Daoy (cell line): ENCODE measurements around the gene C11orf42. TPM values are rescaled to one million over a fixed set of nuclear protein-coding genes. Genes with fewer than 3 reads are reported as not detected.
"Not testable (repeated sequence)": the region's sequence is repeated elsewhere in the genome, so short reads cannot be mapped to it uniquely, and the experiment has no call there.

ENCODE experiments used
- DNase-seq: peaks from one replicate; pipeline ENCODE4 v3.0.0-alpha.2; 2015; ENCODE audit warnings: low read depth
- total RNA-seq: library from RNA; depleted of rRNA; stranded (reverse); fragments of >200 nt; shearing (Covaris generic); gene quantifications from 2 replicates; pipeline ENCODE4 v1.2.3, GENCODE V29; 2014

The C11orf42 gene
- total RNA-seq, 1 experiment from 2014 or later = not detected

DNA sequence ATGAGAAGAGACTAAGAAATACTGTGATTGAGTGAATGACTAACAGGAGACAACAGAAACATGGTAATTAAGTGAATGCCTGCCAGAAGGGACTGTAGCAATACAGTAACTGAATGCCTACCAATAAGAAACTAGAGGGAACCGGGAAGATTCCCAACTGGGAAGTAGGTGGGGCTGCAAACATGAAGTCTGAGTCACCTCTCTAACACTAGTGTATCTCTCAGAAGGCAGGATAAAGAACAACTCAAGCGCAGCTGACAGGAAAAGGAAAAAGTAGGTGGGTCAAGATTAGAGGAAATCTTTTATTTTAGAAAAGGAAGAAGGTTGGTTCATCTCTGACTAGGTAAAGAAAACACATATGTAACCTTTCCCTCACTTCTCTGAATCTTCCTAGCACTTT is 14.0 kb downstream of the C11orf42 start:
- DNase-seq = peak; percentile 68

DNA sequence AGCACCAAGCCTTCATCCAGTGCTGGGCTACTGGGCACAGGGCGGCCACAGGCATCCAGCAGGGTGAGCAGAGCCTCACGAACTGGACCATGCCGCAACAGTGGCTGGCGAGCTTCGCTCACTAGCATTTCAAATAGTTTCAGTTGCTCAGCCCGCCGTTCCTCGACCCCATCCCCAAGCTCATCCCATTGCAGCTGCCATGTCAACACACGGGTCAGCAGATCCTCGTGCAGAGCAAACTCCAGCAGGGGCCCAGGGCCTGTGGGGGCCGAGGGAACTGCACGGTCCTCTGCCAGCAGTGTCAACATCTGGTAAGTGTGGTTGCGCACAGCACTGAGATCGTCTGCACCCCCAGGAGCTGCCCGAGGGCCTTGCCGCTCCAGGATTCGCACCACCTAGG is 18.5 kb downstream of the C11orf42 start:
- no peak for DNase-seq

DNA sequence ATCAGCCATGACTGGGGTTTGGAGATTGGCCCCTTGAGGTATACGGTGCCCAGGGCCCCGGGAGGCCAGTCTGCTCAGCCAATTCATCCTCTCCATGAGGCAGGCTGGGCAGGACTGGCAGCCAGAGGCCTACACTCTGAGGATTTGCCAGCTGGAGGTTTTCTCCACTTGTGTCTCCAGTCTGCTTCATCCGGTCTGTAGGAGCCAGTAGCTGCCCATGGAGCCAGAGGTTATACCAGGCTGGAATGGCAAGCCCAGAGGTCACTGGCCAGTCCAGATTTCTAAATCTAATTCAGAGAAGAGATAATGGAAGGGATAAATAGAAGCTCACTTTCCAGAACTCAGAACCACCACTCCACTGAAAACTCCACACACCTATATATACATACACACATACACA is 19.1 kb downstream of the C11orf42 start:
- no peak for DNase-seq

DNA sequence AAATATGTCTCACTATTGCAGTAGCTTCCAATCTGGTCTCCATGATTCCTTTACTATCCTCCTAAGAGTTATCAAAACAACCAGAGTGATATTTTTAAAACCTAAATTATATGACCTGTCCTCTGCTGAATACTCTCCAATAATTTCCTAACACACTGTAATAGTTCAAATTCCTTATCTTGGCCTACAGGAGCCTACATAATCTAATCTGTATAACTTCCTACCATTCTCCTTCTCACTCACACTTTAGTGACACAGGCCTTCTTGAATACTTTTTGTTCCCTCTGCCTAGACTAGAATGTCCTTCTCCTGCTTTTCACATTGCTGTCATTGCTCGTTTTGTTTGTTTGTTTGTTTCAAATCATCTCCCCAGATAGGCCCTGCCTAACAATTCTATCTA is 19.7 kb downstream of the C11orf42 start:
- DNase-seq = no peak

DNA sequence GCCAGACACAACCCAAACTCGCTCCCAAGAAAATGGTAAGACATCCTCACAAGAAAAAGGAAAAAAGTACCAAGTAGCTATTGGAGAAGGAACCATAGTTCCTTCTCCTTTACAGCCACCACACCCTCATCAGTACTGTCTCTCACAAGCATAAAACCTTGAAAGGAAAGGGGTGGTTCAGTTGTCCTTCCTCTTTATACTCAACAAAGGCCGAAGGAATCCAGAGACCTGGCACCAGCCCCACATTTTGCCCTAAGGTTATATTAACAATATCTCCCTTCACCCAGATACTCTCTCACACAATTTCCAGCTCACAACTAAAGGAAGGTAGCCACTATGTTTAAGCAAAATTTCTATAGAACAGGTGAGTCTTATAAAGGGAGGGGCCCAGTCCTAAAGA is 20.5 kb downstream of the C11orf42 start:
- no peak for DNase-seq

DNA sequence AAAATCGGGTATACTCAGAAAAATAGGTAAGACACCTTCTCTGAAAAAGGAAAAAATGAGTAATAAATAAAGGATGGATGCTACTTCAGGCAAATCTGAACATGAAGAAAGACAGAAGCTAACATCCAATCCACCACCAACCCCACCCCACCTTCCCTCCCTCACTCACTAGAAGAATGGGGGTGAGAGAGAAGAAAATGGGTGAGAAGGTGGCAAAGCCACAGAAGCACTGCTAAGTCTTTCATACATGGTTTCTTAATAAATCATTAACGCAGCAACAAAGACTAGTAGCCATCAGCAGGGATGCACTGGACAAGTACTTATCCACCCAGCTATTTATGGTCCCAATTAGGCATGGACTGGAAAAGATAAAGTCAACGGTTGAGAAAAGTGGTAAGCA is 23.2 kb downstream of the C11orf42 start:
- DNase-seq = no peak

DNA sequence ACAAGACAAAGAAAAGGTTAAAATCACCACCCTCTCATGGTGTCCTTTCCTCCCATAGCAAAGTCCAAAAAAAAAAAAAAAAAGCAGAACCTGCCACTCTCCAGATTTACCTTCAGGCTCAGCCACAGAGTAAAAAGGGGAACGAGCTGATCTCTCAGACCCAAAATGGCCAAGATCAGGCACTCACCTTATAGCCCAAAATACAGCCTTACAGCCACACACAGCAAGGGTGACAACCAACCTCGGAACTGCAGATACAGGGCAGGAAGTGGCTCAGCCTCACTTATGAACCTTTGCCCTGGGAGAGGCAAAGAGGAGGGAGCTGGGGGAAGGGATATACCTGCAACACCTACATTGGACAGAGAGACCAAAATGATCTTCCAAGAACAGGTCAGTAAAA is 24.6 kb downstream of the C11orf42 start:
- no peak for DNase-seq

DNA sequence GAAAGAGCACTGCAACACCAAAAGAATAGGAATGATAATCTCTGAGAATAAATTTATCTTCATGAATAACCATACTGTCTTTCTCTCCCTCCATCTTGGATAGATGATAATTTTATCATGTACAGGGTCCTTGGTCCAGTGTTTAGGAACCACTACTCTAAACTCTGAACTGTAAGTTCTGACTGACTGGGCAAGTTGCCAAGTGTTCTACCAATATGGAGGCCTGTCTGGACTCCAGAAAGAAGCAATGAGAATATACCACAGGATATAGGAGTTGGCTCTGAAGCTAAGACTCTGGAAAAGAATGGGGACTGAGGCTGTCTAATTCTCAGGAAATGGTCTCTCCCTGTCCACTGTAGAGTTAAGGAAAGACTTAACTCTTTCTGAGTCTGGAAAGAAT is 27.5 kb downstream of the C11orf42 start:
- DNase-seq = no peak

DNA sequence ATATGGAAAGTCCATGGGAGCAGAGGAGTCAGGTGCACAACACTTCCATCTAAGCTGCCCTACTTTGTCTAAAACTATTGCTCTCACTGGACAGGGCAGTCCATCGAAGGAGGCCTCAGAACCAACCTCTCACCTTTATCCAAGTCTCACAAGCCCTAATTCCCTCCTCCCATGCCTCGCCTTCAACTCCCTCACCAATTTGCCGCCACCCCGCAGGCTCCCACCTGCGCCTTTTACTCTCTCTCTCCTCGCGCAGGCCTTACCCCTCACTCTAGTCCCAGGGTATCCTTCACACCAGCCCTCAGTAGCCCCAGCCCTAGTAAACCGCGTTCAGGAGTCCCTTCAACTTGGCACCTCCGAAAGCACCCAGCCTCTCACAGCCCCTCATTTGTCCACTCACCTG is 28.6 kb downstream of the C11orf42 start:
- no peak for DNase-seq

DNA sequence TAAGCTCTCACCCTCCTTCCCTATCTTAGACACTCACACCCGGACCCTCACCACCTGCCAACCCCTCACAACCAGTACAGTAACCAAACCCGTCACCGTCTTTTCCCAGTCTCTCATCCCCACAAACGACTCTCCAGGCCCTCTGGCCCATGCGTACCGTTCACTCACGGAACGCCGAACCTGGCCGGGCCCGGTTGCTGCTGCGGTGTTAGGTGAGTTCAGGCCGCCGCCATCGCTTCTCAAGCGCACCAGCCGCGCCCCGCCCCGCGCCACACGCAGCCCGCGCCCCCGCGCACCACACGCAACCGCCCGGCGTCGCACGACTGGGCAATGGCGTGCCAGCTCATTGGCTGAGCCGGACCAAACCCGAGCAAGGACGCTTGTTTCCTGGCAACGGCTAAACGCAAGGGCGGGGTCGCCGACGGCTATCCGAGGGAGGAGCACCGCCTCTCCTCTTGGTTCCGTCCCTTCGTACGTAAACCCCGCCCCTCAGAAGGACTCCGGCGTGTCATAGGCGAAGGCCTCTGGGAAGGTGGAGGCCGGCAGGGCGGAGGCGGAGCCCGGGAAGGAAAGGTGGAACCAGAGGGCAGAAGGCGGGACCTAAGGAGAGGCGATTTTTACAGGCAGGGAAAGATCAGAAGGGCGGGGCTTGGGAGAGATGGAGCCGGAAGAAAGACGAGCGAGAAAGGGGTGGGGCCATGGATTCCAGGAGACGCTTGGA is 29.2 kb downstream of the C11orf42 start, which contains the start of gene FHIP1B:
Gene FHIP1B, minus strand, starts transcription at position 250 of the 721 bp plus-strand sequence. CDS start 10,120 bp downstream, outside the sequence.
- DNase-seq = peak; percentile 99

DNA sequence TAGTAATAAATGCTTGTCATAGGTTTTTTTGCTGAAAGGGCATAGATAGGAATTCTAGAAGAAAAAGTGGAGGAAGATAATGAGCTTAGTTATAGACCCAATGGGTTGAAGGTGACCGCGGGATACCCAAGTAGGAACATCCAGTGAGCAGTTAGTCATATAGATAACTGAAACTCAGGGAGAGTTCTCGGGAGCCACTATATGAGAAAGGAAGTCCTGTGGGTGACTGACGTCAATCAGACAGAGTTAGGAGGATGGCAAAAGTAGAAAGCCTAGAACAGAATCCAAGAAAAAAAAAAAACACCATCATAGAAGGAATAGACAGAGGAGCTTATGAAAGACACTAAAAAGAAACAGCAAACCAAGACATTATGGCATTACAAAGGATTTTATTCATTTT is 31.9 kb downstream of the C11orf42 start:
- DNase-seq = no peak

DNA sequence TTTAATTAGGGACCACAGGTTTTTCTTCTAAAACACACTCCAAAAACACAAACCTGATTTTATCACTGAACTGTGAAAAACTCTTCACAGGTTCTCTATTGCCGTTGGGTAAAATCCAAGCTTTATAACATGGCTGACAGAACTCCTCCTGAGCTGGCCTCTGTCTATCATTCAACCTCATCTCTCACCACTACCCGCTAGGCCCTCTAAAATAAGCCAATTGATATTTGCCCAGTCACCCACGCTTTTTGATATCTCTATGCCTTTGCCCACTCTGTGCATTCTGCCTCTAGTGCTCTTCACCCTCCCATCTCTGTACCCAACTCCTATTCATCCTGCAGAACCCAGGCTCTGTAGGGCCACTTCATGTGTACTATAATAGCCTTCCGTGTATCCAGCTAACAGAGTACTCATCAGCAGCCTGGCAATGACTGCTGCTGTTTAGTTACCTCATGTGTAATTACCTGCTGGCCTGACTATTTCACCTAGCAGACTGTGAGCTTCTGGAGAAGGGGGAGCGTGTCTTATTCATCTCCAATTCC is 32.5 kb downstream of the C11orf42 start:
- no peak for DNase-seq

DNA sequence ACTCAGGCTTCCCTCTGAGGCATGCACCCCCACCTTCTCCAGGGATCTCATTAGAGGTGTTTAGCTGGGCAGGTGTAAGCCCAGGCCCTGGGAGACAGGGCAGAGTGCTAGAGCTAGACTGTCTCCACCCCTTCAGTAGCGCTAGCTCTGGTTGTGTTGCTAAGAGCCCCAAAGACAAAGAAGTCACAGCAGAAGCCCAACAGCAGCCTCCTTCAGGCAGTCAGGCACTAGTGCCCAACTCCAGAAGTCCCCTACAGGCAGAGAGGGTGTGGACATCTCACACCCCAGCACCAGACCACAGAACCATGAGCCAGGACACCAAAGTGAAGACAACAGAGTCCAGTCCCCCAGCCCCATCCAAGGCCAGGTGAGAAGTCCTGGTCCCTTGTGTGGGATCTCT is 33.5 kb downstream of the C11orf42 start, which contains the start of gene CNGA4:
Gene CNGA4, plus strand, starts transcription at position 188 of the 400 bp plus-strand sequence. Its CDS starts 118 bp downstream, at position 306.
- no peak for DNase-seq

DNA sequence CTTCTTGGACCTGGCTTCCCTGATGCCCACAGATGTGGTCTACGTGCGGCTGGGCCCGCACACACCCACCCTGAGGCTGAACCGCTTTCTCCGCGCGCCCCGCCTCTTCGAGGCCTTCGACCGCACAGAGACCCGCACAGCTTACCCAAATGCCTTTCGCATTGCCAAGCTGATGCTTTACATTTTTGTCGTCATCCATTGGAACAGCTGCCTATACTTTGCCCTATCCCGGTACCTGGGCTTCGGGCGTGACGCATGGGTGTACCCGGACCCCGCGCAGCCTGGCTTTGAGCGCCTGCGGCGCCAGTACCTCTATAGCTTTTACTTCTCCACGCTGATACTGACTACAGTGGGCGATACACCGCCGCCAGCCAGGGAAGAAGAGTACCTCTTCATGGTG is 34.8 kb downstream of the C11orf42 start:
- DNase-seq = no peak

DNA sequence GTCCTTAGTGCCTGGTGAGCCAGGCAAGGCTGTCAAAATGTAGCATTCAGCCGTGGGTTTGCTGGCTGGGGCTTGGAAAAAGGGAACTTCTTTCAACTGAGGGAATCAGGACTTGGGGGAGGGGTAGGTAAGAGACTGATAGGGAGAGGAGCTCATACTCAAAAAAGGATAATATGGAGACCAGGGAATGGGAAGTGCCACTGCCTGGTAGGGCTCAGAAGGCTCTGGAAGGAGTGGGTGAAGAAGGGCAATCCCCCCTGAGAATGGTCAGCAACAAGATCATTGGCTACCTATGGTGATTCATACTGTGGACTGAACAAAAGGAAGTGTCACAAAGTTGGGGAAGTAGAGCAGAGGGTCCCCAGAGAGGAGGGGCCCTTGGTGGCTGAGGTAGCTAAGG is 35.4 kb downstream of the C11orf42 start:
- DNase-seq = no peak

DNA sequence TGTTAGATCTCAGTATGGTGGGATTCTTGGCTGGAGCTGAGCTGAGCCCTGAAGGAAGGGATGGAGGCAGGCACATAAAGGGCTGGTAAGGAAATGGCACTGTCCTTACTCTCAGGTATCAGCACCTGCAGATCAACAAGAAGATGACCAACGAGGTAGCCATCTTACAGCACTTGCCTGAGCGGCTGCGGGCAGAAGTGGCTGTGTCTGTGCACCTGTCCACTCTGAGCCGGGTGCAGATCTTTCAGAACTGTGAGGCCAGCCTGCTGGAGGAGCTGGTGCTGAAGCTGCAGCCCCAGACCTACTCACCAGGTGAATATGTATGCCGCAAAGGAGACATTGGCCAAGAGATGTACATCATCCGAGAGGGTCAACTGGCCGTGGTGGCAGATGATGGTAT is 36.0 kb downstream of the C11orf42 start:
- DNase-seq = no peak

DNA sequence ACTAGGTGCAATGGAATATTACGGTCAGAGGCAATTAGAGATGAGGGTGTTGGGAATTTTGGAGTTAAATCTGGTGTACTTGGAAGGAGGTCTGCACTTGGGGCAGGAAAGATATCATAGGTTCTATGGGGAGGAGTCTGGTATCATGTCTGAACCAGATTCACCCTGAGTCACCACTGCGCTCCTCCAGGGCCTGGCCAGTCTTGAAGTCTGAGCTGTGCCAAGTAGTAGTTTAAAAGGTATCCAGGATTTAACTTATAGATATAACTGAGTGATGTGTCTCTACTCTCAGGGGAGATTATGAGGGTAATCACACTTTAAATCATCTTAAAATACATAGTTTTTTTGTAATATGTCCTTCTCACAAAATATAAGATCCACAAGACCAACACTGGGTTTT is 40.2 kb downstream of the C11orf42 start:
- no peak for DNase-seq

DNA sequence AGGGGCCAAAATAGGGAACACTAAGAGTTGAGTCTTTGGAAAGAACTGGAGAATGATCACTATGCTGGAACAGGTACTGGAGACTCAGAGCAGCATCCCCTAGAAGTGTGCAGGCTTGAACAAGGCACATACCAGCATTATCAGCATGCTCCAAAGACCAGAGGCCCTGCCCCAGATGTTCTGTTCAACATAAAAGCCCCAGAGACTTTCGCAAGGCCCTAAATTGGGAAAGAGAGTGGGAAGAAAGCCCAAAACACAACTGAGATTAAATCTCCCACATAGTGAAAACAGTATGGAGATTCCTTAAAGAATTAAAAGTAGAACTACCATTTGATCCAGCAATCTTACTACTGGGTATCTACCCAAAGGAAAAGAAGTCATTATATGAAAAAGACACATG is 42.9 kb downstream of the C11orf42 start:
- DNase-seq = no peak

DNA sequence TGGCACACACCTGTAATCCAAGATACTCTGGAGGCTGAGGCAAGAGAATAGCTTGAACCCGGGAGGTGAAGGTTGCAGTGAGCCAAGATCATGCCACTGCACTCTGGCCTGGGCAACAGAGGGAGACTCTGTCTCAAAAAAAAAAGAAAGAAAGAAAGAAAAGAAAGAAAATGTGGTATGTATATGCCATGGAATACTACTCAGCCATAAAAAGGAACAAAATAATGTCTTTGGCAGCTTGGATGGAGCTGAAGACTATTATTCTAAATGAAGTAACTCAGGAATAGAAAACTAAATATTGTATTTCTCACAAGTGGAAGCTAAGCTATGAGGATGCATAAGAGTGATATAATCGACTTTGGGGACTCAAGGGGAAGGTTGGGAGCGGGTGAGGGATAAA is 43.5 kb downstream of the C11orf42 start:
- not testable (repeated sequence) for DNase-seq

DNA sequence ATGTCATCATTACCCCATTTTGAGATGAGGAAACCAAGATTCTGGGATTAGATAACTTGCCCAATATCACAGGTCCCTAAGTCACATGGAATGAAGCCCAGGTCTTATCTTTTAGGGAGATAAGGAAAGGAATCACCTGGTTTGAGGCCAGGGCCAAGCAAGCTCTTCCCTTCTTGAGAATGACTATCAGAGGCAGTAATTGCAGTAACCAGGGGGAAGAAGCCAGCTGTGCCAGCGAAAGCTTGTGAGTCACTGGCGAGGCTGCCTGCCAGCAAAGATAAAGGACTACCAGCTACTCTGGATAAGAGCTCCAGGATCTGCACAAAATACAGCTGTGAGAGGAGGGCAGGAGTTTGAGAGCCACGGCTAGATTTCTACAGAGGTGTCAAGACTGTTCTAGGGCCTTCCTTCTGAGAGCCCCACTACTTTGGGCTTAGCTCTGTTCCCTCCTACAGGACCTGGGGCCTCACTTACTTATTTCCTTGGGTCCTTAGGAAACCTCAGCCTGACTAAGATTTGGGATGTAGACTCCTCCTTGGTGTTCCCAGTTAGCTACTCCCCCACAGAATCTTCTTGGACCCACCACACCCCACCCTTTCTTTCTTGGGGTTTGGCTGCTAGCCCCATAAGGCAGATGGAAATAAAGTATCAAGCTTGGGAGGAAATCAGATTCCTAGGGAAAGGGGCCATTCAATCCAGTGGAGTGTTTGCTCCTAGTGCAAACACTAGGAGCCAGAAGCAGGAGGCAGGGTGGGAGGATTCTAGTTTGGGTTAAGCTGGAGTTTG is 44.6 kb downstream of the C11orf42 start:
- DNase-seq = peak; percentile 88

DNA sequence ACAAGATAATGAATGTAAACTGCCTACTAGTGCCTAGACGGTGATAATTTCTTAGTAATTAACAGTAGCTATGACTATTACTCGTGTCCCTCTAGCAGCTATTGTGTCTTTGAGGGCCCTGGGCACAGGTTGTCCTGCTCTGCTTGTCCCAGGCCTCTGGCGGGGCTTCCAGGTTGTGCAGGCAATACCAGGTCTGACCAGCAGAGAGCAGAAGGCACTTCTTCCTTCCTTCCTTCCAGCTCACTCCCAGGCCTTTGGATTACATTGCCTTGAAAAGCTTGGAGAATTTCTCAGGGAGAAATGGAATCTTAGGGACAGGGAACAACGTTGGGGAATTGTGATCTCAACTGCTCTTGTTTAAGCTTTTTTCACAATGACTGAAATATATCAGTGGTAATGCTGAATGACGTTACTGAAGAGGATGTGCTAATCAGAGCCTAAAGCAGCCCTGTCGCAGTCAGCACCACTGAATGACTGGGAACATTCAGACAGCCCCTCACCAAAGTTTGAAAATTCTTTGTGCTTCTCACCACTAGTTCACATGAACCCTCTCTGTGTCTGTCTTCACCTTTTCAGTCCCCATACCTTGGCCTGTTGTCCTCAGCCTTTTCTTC is 45.9 kb downstream of the C11orf42 start:
- peak; percentile 68 for DNase-seq

DNA sequence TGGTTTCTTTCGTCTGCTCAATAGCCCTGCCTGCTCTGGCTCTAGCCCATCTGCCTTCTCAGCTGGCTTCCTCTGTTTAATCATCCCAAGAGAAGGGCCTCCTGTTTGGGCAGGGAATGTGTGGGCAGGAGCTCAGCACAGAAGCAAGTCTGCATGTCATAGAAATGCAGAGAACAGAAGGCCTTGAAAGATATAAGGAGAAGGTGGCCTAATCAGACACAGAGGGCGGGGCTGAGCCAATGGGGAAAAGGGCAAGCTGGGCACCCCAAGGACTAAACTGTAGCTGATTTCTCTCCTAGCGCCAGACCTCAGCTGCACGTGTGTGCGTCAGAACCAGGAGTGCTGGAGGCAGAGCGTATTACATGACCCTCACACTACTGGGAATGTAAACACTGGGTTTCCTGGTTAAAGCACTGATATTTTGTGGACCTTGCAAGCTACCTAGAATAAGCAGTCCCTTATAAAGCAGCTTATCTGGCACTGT is 46.7 kb downstream of the C11orf42 start:
- DNase-seq = no peak
